Ishikawa (cell line): Measurements from ENCODE around the gene IL1B.

Source experiments
- CEBPB ChIP-seq: IDR thresholded peaks from 2 replicates; pipeline ENCODE4 v1.6.1; 2012
- EGR1 ChIP-seq: IDR thresholded peaks from 2 replicates; pipeline ENCODE4 v1.6.1; 2012
- EP300 ChIP-seq: IDR thresholded peaks from 2 replicates; pipeline ENCODE4 v1.6.1; 2012; ENCODE audit warnings: borderline replicate concordance
- FOXM1 ChIP-seq: IDR thresholded peaks from 2 replicates; pipeline ENCODE4 v1.6.1; 2012; ENCODE audit warnings: low read depth, borderline replicate concordance
- MAX ChIP-seq: IDR thresholded peaks from 2 replicates; pipeline ENCODE4 v1.6.1; 2012
- RAD21 ChIP-seq: IDR thresholded peaks from 2 replicates; pipeline ENCODE4 v1.6.1; 2012; ENCODE audit warnings: low read depth
- TEAD4 ChIP-seq: IDR thresholded peaks from 2 replicates; pipeline ENCODE4 v1.6.1; 2012
- USF1 ChIP-seq: IDR thresholded peaks from 2 replicates; pipeline ENCODE4 v1.6.1; 2012

- TF ChIP-seq TEAD4 (no peak), MAX (no peak), RAD21 (no peak), EP300 (no peak), USF1 (no peak), FOXM1 (no peak), EGR1 (no peak), CEBPB (no peak)
These were observed 31.0 kb downstream of the IL1B start for GRCh38 chr2:112805542-112805941.
